ENCODE data around the gene HSPH1.
"Not testable (repeated sequence)": the region's sequence is repeated elsewhere in the genome, so short reads cannot be mapped to it uniquely, and the experiment has no call there.

Gene HSPH1

DNA sequence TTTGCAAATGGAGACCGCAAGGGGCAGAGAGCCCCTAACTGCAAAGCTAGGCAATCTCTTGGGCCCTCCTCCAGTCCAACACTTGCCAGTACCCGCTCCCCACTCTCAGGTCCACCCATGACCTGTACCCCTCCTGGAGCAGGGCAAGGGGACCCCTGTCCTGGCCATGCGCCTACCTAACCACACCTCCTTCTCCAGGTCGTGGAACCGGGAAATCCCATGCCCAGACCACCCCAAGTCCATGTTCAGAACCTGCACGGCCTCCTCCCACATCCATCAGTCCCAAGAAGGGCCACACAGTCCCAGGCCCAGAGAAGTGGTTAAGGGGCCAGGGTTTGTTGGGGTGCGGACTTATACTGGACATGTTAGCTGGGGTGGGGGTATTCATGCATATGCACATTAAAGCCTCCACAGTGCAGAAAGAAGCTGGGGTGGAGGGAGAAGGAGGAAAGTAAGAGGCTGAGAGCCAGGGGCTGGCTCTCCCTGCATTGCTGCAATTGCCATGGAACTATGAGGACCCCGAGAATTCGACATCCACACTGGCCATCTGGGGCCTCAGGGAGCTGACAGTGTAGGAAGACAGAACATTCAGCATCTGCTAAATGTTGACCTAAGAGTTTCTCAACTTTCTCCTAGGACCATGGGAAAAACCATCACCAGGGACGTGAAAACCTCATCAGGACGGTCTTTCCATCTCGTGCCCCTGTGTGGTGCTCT, 39.0 kb downstream of the HSPH1 start:
- DNase-seq: no peak

GRCh38 chr13:31122143-31122542, 39.6 kb downstream of the HSPH1 start:
- DNase-seq: no peak

DNA sequence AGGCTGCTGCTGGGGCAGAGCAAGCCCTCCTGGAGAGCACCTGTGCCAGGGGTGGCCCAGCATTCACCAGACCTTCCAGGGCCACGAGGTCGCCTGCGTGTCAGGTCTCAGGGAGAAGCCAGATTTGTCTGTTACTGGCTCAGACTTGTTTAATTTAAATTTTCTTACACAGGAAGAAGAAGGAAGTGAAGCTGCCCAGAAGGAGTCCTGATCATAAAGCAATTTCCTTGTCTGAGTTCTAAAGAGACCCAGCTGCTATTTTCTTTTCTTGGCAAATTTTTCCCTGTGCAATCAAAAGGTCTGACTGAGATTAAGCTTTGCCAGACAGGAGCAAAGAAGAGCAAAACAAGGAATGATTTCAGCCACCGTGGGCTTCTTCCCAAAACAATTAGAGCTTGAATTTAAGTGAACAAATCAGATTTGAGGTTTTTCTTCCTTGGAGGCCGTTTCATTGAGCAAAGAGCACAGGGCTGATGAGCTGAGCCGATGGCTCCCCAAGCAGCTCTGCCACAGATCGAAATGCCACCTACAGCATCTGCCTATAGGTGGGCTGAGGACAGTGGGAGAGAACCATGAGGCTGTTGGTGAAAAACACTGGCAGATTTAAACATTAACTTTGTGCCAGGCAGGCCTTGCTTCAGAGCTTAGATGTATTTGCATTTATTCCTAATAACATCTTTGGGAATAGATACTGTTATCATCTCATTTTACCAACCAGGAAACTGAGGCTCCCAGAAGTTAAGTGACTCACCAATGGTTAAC, 40.1 kb downstream of the HSPH1 start:
- DNase-seq: no peak

DNA sequence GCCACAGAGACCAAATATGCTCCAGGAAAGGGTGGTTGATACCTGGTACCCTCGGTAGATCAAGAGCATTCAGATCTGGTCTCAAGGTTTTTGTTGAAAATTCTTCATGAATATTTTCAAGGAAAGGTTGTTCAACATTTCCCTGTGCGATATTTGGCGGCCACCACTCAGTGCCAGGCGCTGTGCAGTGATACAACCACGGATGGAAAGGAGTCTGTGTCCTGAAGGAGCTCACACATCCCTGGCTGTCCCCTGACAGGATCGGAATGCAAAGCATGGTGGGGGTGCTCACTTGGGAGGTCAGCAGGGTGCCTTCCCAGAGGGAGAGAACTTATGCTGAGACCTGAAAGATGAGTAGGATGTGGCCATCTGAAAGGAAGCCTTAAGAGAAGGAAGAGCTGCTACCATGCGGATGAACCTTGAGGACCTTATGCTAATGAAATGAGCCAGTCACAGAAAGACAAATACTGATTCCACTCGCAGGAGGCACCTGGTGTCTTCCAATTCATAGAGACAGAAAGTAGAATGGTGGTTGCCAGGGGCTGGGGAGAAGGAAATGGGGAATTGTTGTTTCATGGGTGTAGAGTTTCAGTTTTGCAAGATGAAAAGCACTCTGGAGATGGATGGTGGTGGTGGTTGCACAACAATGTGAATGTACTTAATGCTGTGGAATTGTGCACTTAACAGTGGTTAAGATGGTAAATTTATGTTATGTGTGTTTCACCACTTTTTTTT, 41.6 kb downstream of the HSPH1 start:
- DNase-seq: no peak

- no peak for DNase-seq
Measured at GRCh38 chr13:31119526-31119925, 42.2 kb downstream of the HSPH1 start.

- no peak for DNase-seq
Measured at GRCh38 chr13:31116224-31116623, 45.5 kb downstream of the HSPH1 start.

DNA sequence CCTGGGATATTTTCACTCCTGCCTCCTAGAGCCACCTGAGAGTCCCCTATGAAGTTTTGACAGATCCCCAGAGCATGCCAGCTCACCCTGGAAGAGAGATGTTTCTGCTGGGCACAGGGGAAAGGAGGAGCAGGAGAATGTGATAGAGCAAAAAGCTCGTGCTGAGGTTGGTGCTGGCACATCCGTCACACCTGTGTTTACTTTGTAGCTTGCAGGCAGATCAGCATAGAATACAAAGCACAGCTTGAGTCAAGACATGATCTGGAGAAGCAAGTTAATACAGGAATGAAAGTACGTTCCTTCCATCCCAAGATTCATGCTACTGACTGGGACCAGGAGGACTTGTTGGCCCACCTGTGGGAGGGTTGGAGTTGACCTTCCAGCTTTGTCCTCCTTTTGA, 46.1 kb downstream of the HSPH1 start:
- DNase-seq: no peak

- DNase-seq: no peak
Measured at GRCh38 chr13:31114641-31115040, 47.1 kb downstream of the HSPH1 start.

- DNase-seq: no peak
Measured at GRCh38 chr13:31111136-31111535, 50.6 kb downstream of the HSPH1 start.

DNA sequence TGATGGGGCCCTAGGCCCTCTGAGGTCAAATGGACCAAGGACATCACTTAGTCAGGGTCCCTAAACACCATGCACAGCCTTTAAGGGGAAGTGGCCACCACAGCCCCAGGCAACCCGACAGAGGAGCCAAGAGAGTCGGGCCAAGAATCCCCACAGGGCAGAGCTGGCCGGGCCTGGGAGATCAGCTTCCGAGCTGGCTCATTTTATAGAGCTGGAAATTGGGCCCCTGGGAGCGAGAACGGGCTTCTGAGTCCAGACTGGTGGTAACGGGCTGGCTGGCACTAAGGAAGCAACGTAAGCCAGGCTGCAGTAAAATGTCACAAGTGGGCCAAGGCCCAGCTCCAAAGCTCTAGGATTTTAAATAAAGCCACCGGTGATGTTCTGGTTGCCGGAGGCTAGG, 51.1 kb downstream of the HSPH1 start:
- no peak for DNase-seq

GRCh38 chr13:31110169-31110568, 51.5 kb downstream of the HSPH1 start:
- DNase-seq: no peak

DNA sequence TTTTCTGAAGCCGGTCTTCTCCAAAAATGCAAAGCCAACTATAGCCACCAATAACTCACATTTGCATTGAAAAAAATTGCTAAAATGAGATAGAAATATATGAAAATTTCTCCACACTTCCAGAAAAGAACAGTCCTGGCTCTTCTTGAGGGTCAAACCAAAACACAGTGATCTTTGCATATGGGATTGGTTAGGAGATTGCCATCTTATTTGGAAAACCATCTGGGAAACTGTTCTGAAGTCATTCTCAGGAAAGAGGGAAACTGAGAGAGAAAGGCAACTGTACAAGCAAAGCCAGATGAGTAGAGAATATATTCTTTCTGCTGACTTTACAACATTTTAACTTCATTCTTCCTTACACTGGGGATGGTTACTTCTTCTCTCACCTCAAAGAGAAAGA, 54.6 kb downstream of the HSPH1 start:
- DNase-seq: no peak

DNA sequence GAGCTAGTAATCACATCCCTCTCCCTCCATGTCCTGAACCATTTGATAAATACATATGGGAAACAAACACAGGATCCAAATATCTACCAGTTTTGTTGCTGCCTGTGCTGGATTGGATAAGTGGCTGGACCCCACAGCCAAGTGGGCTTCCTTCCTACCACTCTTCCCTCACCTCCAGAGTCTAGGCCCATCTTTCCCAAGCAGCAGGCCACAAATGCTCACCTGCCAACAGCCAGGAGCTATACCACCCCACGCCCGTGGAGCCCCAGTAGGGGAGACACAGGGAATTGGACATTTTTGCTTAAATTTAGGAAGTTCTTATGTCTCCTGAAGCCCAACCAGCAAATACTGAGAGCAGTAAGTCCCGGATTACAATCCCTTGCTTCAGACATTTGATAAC, 55.8 kb downstream of the HSPH1 start:
- DNase-seq: no peak

DNA sequence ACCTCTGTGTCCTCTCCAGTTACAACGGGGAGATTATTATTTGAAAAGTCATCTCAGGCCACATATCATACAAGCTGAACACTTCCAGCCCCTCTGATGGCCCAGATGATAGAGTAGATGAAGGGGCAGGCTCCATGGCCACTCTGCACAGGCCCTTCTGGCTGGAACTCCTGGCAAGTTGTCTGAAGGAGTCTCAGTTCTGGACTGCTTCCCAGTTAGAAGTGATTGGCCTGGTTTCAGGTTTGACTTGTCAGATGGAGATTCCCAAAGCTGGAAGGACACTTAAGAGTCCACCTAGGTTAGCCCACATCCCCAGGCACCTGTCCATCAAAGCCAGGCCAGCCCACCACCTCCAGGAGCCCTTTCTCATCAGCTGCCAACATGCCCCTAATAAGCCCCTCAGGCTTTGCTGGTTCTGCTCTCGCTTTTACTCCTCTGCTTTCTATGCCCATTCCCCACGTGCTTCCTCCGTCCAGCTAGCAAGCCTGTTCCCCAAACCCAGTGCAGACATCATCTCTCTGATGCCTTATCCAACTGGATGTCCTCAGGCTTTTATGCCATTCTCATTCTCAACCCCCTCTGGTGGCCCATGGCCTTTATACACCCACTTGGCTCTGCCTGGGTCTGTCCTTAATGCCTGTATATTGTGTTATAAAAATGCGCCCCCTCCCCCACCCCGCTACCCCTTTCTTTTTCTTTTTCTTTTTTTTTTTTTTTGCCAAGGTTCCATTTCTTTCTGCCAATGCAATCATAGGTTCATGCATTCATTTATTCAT, 56.5 kb downstream of the HSPH1 start:
- DNase-seq: no peak

GRCh38 chr13:31102905-31103304, 58.8 kb downstream of the HSPH1 start:
- DNase-seq: no peak

GRCh38 chr13:31101472-31102170, 60.1 kb downstream of the HSPH1 start:
- no peak for DNase-seq

DNA sequence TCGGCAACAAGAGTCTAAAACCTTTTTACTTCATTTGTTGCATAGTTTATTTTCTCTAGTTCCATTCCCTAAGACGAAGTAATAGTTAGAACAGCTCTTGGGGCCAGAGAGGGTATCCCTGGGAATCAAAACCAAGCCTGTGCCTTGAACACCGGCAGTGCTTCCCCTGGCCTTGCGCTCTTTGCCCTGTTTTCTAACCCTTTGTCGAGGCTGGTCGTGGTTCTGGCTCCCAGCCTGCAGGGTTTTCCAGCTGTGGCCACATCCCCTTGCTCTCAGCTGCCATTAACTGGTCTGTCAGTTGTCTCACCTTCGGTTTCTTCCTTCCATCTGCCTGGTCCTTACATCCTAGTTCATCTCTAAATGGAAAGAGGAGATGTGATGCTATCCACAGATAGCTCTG, 61.0 kb downstream of the HSPH1 start:
- no peak for DNase-seq

GRCh38 chr13:31097911-31098434, 63.7 kb downstream of the HSPH1 start:
- DNase-seq: not testable (repeated sequence)

GRCh38 chr13:31096654-31097302, 64.9 kb downstream of the HSPH1 start:
- no peak for DNase-seq

DNA sequence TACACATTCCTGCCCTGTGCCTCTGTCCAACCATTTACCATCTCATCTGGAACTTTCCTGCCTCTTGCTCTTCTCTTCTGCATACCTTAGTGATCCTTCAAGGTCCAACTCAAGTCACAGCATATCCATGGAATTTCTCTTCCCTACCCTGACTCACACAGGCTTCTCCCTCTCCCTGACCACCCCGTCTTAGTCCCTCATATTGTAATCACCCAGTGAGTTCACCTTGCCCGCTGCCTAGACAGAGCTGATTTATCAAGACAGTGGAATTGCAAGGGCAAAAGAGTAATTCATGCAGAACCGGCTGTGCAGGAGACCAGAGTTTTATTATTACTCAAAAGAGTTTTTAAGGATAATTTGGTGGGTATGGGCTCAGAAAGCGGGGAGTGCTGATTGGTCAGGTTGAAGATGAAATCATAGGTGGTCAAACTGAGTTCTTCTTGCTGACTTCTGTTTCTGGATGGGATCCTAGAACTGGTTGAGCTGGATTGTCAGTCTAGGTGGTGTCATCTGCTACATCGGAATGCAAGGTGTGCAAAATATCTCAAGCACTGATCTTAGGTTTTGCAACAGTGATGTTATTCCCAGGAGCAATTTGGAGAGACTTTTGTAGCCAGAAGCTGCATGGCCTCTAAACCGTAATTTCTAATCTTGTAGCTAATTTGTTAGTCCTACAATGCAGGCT, 67.2 kb downstream of the HSPH1 start:
- DNase-seq: no peak

Data from NCI-H1417 treated with DMSO at 0.1 percent for 48 hours (cell line).